HEK293 (cell line): ENCODE measurements around the gene CPNE4.

Source experiments
- BCL11A ChIP-seq: fragments of 450-650 bp; formaldehyde crosslinking; IDR thresholded peaks from 2 replicates; pipeline ENCODE4 v1.5.1; 2016; ENCODE audit warnings: low read depth, missing biosample characterization, missing genetic modification characterization
- BCL6B ChIP-seq: fragments of 450-650 bp; formaldehyde crosslinking; IDR thresholded peaks from 2 replicates; pipeline ENCODE4 v1.5.1; 2017; ENCODE audit warnings: missing biosample characterization, missing genetic modification characterization
- CTCF ChIP-seq: fragments of 450-650 bp; formaldehyde crosslinking; IDR thresholded peaks from 2 replicates; pipeline ENCODE4 v1.5.1; 2016; ENCODE audit warnings: missing biosample characterization, missing genetic modification characterization
- GLI4 ChIP-seq: fragments of 450-650 bp; formaldehyde crosslinking; IDR thresholded peaks from 2 replicates; pipeline ENCODE4 v1.5.1; 2016; ENCODE audit warnings: missing biosample characterization, missing genetic modification characterization
- HOXD13 ChIP-seq: sonication (generic); formaldehyde crosslinking; IDR thresholded peaks from 2 replicates; pipeline ENCODE4 v1.8.0; 2022; ENCODE audit warnings: missing genetic modification reagents, borderline replicate concordance
- MYNN ChIP-seq: fragments of 450-650 bp; formaldehyde crosslinking; IDR thresholded peaks from 2 replicates; pipeline ENCODE4 v1.5.1; 2016; ENCODE audit warnings: missing biosample characterization, missing genetic modification characterization, borderline replicate concordance
- PATZ1 ChIP-seq: fragments of 450-650 bp; formaldehyde crosslinking; IDR thresholded peaks from 2 replicates; pipeline ENCODE4 v1.5.1; 2016; ENCODE audit warnings: missing biosample characterization, missing genetic modification characterization
- TCF7L2 ChIP-seq: IDR thresholded peaks from 2 replicates; pipeline ENCODE4 v1.6.1; 2011; ENCODE audit warnings: low read depth, mild to moderate bottlenecking, inconsistent platforms, low read length, moderate library complexity, borderline replicate concordance
- ZNF138 ChIP-seq: fragments of 450-650 bp; formaldehyde crosslinking; IDR thresholded peaks from 2 replicates; pipeline ENCODE4 v1.5.1; 2016; ENCODE audit warnings: missing biosample characterization, missing genetic modification characterization, borderline replicate concordance
- ZNF274 ChIP-seq, 2 experiments: fragments of 200-500 bp in 1 of 2; fragments of 450-650 bp in 1 of 2; sonication (Bioruptor generic) in 1 of 2; formaldehyde crosslinking in 1 of 2; IDR thresholded peaks; 2 replicates each; pipeline versions ENCODE4 v1.5.1 to v1.6.1; 2014 to 2016; ENCODE audit warnings: borderline replicate concordance in 1 of 2, inconsistent platforms in 1 of 2, low read length in 1 of 2, missing biosample characterization in 1 of 2, missing genetic modification characterization in 1 of 2
- ZNF366 ChIP-seq: fragments of 450-650 bp; formaldehyde crosslinking; conservative IDR thresholded peaks from 2 replicates; pipeline ENCODE4 v1.5.1; 2016; ENCODE audit warnings: missing biosample characterization, missing genetic modification characterization

GRCh38 chr3:131645638-131646037, 389.2 kb downstream of the CPNE4 start:
- TF ChIP-seq MYNN = no peak
- no peak for TF ChIP-seq CTCF
- no peak for TF ChIP-seq ZNF138 (tag by site-specific recombination)
- TF ChIP-seq ZNF366 (tag by site-specific recombination) = no peak
- no peak for TF ChIP-seq ZNF274 (IDR thresholded peaks at IDR 0.05; ENCODE audit: low read length)
- no peak for TF ChIP-seq ZNF274 (tag by site-specific recombination; IDR thresholded peaks at IDR 0.05; ENCODE audit: borderline replicate concordance)
- TF ChIP-seq BCL6B (tag by site-specific recombination) = no peak
- no peak for TF ChIP-seq GLI4 (tag by site-specific recombination)
- TF ChIP-seq HOXD13 (CRISPR knock-in tag) = no peak
- TF ChIP-seq BCL11A (tag by site-specific recombination) = no peak
- no peak for TF ChIP-seq PATZ1 (tag by site-specific recombination)
- TF ChIP-seq TCF7L2 = no peak
